ENCODE data around the gene THRSP. TPM values are rescaled to one million over a fixed set of nuclear protein-coding genes. Genes with fewer than 3 reads are reported as not detected.

THRSP gene
- total and polyA plus RNA-seq, 10 of the 15 experiments (the other 5 are each of a cell fraction or from before 2014, with no cell fraction given): 0.18 TPM; not detected in 9

- TF ChIP-seq ESRRA (IDR thresholded peaks at IDR 0.05; ENCODE audit: low read length) (no peak), NFYA (IDR thresholded peaks at IDR 0.05; ENCODE audit: borderline replicate concordance, low read depth, low read length) (no peak), TAF1 (IDR thresholded peaks at IDR 0.05; ENCODE audit: borderline replicate concordance, low read depth, low read length) (no peak), TBL1XR1 (IDR thresholded peaks at IDR 0.05; ENCODE audit: low read depth, low read length) (no peak), CHD2 (IDR thresholded peaks at IDR 0.05; ENCODE audit: borderline replicate concordance, low read depth, low read length) (no peak), EGR1 (IDR thresholded peaks at IDR 0.05; ENCODE audit: borderline replicate concordance in 1 of 2, low read depth in 2 of 2, low read length in 2 of 2) (no peak), REST (IDR thresholded peaks at IDR 0.05; ENCODE audit: low read depth, low read length) (no peak), HCFC1 (IDR thresholded peaks at IDR 0.05; ENCODE audit: low read length) (no peak), NR2F1 (conservative IDR thresholded peaks at IDR 0.05) (no peak), PAX5 (IDR thresholded peaks at IDR 0.05; ENCODE audit: borderline replicate concordance, low read depth, low read length) (no peak), EED (IDR thresholded peaks at IDR 0.05; ENCODE audit: low read depth) (no peak), CREM (IDR thresholded peaks at IDR 0.05; ENCODE audit: low read depth) (no peak), IKZF2 (IDR thresholded peaks at IDR 0.05) (no peak), STAT3 (IDR thresholded peaks at IDR 0.05; ENCODE audit: low read depth, low read length) (no peak), RCOR1 (conservative IDR thresholded peaks at IDR 0.05; ENCODE audit: low read depth, low read length) (no peak), SP1 (IDR thresholded peaks at IDR 0.05; ENCODE audit: low read depth, low read length) (no peak), ZNF622 (IDR thresholded peaks at IDR 0.05) (no peak), RUNX3 (IDR thresholded peaks at IDR 0.05; ENCODE audit: low read length) (no peak), SRF (IDR thresholded peaks at IDR 0.05; ENCODE audit: low read depth in 2 of 2, low read length in 2 of 2) (no peak)
- TF ChIP-seq, protein P1, sequence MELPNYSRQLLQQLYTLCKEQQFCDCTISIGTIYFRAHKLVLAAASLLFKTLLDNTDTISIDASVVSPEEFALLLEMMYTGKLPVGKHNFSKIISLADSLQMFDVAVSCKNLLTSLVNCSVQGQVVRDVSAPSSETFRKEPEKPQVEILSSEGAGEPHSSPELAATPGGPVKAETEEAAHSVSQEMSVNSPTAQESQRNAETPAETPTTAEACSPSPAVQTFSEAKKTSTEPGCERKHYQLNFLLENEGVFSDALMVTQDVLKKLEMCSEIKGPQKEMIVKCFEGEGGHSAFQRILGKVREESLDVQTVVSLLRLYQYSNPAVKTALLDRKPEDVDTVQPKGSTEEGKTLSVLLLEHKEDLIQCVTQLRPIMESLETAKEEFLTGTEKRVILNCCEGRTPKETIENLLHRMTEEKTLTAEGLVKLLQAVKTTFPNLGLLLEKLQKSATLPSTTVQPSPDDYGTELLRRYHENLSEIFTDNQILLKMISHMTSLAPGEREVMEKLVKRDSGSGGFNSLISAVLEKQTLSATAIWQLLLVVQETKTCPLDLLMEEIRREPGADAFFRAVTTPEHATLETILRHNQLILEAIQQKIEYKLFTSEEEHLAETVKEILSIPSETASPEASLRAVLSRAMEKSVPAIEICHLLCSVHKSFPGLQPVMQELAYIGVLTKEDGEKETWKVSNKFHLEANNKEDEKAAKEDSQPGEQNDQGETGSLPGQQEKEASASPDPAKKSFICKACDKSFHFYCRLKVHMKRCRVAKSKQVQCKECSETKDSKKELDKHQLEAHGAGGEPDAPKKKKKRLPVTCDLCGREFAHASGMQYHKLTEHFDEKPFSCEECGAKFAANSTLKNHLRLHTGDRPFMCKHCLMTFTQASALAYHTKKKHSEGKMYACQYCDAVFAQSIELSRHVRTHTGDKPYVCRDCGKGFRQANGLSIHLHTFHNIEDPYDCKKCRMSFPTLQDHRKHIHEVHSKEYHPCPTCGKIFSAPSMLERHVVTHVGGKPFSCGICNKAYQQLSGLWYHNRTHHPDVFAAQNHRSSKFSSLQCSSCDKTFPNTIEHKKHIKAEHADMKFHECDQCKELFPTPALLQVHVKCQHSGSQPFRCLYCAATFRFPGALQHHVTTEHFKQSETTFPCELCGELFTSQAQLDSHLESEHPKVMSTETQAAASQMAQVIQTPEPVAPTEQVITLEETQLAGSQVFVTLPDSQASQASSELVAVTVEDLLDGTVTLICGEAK (IDR thresholded peaks at IDR 0.05; ENCODE audit: borderline replicate concordance): no peak
- DNase-seq (ENCODE audit: low read depth, low spot score) (no peak), FAIRE-seq (no peak), ATAC-seq (no peak)
- CTCF ChIA-PET: interaction anchor here (0.7 to 2.5 kb wide), 3 partner anchors 11 to 519 kb away, joined by 3 to 7 read pairs (median 3); no protein-coding TSS in a partner anchor
- H3K4me2 ChIP-seq (ENCODE audit: control insufficient read depth, insufficient read depth): no peak overlapping the region
- no peaks in the 10 kb centered on the region for H4K20me1 ChIP-seq (ENCODE audit: control insufficient read depth, insufficient read depth)
- H3K4me1 ChIP-seq (ENCODE audit: control insufficient read depth, insufficient read depth, low read length): no peaks in the 10 kb centered on the region
- SMC1A ChIA-PET (ENCODE audit: uncharacterized antibody, unreplicated experiment): no interaction called here
- no peak overlapping the region for H3K27ac ChIP-seq (ENCODE audit: control insufficient read depth, insufficient read depth)
- intact Hi-C loops (cut with micrococcal nuclease; ENCODE audit: unreplicated experiment): no loop called here
- 98% methylated on average over 4 of the region's 4 CpGs for WGBS (ENCODE audit: insufficient coverage, insufficient replicate concordance, low lambda C conversion rate, missing lambda C conversion rate)
- H3K4me3 ChIP-seq: no peak overlapping the region
- BruUV-seq (replicated peaks): no TSS peak
- RAD21 ChIA-PET (ENCODE audit: unreplicated experiment): no interaction called here
- H3K9me3 ChIP-seq (replicated peaks; ENCODE audit: control insufficient read depth, insufficient read depth, low read length): no peaks in the 10 kb centered on the region
- in situ Hi-C loops (cut with MboI): no loop called here
- peaks cover 3 to 16% of the 10 kb centered on the region in 2 experiments for H3K36me3 ChIP-seq (ENCODE audit: control insufficient read depth in 2 of 2, insufficient read depth in 2 of 2, low read length in 1 of 2)
- no peak overlapping the region for H3K9ac ChIP-seq (ENCODE audit: control insufficient read depth, insufficient read depth, low read length)
- no peak overlapping the region for H2AFZ ChIP-seq (ENCODE audit: control insufficient read depth, low read depth, low read length)
- no peaks in the 10 kb centered on the region; the same call in 1 of the 2 replicates for H3K79me2 ChIP-seq (ENCODE audit: control insufficient read depth, insufficient read depth, low read length)
- no peaks in the 10 kb centered on the region for H3K27me3 ChIP-seq (replicated peaks in 1 of 2; ENCODE audit: control insufficient read depth in 2 of 2, insufficient read depth in 2 of 2, low read length in 1 of 2)
- POLR2A ChIA-PET: no interaction called here
Measured at GRCh38 chr11:78067704-78068103, 4.0 kb downstream of the THRSP start.

All from GM12878 (cell line).